Measurements from ENCODE around the gene MSI2.

Gene MSI2

DNA sequence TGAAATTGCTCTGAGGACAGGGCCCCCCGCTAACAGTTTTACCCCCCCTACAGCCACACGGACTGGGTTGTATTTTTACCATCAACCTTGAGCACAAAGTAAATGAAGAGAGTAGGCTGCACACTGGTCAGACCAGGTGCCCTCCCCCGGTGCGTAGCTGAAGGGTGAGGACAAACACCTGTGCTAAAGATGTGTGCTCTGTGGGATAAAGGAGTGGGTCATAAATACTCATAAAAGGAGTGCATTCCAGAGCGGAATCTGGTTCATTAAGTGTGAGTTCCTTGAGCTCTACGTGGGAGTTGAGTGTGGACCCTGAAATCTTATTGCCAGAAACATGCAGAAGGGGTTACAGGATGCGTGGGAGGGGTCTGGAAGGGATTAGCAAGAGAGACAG, 271.7 kb downstream of the MSI2 start:
- TF ChIP-seq POLR2A (IDR thresholded peaks at IDR 0.05; ENCODE audit: low read depth, low read length) = no peak
- no peak for DNase-seq (ENCODE audit: insufficient read length, low spot score)
- FAIRE-seq = no peak

DNA sequence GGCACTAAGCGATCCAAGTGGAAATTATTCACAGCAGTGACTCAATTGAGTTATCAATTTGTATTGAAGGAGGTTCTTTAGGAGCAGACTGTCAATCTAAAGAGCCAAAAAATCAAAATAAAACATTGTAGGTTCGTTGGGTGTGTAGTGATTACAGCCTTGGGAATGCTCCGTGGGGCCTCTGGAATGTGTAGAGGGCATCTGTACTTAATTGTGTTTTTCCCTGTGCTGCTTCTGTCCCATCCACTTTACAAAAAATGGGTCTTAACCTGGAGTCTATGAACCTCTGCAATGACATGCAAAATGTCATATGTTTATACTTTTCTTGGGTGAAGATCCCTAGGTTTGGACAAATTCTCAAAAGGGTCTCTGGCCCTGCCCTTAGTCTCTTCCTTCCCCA, 273.7 kb downstream of the MSI2 start:
- no peak for FAIRE-seq
- no peak for TF ChIP-seq POLR2A (IDR thresholded peaks at IDR 0.05; ENCODE audit: low read depth, low read length)
- no peak for DNase-seq (ENCODE audit: insufficient read length, low spot score)

DNA sequence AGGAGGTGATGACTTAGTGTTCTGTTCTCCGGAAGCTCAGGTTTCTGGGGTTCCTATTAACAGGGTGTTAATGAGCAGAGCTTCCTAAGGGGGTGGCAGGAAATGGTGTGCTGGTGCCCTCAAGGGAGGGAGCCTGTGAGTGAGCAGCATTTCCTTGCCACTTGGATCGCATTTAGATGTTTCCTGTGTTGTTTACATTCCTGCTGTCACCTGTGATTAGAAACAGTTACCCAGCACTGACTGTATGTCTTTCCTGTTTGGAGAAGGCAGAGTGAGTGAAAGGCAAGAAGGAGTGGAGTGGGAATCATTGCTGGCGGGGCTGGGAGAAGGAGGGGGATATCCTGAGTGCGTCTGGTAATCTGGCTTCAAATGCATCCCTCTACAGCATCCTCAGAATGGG, 274.2 kb downstream of the MSI2 start:
- no peak for TF ChIP-seq POLR2A (IDR thresholded peaks at IDR 0.05; ENCODE audit: low read depth, low read length)
- no peak for FAIRE-seq
- no peak for DNase-seq (ENCODE audit: insufficient read length, low spot score)

DNA sequence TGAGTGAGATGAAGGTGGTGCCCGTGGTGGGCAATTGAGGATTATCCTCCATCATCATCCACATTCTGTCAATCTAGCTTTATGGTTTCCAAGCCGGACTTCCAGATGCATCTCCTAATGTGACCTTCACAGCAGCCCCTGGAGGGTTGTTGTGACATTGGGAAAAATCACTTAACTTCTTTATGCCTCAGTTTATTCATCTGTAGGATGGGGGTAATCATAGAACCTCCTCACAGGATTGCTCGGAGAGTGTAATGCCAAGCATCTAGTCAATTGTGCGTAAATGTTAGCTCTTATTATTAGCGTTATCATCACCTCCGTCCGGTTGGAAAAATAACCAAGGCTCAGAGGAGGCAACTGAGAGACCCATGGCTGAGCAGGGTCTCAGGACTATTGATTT, 274.8 kb downstream of the MSI2 start:
- no peak for TF ChIP-seq POLR2A (IDR thresholded peaks at IDR 0.05; ENCODE audit: low read depth, low read length)
- FAIRE-seq (no peak), DNase-seq (ENCODE audit: insufficient read length, low spot score) (no peak)

DNA sequence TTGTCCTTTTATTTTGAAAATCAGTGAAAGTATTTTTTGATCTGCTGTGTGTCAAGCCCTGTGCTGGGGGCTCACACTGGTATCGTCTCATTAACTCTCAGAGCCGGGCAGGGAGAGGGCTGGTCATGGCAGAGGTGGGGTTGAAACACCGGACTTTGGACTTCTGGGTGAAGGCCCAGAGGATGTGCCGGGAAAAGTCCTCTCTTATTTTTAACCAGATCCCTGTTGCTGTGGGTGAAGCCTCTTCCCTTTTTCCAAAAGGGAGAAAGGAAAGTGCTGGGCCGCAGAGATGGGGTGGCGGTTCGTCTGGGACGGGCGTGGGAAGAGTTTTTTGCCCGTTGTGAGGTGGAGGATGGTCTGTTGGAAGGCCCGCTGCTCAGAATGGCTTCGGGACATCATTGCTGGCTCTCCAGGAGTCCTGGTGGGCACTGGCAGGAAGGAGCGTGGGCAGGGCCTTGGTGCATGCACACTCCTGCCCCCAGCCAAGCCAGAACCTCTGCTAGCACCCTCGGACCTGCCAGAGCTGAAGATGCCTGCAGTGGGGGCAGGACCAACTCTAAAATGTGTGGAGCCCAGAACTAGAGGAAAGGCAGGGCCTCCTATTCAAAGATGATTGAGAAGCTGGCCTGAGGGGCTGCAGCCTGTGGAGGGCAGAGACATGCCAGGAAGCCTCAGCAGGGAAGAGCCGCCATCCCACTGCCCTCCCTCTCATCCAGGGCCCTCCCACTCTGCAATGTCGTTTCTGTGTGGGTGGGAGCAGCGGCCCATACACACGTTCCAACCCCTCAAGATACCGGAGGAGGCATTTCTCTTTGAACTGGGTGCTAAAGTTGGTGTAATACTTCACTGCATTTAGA, 275.6 kb downstream of the MSI2 start:
- no peak for DNase-seq (ENCODE audit: insufficient read length, low spot score)
- FAIRE-seq = no peak
- TF ChIP-seq POLR2A (IDR thresholded peaks at IDR 0.05; ENCODE audit: low read depth, low read length) = no peak

DNA sequence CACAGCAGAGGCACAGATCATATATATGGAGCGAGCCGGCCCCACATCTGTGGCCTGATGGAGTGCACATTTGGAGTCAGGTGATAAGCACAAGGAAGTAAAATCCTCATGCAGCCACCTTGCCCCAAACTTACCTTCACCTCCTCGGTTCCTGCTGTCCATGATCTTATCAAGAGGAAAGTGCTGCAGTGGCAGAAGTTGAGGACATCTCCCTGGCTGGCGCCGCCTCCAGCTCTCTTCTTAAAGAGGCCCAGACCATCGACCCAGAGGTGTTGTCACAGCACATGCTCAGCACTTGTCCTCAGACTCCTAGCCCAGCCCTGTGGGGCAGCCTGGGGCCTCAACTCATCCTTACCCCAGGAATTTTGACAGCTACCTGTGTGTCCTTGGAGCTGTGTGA, 276.2 kb downstream of the MSI2 start:
- no peak for FAIRE-seq
- DNase-seq (ENCODE audit: insufficient read length, low spot score) = no peak
- TF ChIP-seq POLR2A (IDR thresholded peaks at IDR 0.05; ENCODE audit: low read depth, low read length) = no peak

DNA sequence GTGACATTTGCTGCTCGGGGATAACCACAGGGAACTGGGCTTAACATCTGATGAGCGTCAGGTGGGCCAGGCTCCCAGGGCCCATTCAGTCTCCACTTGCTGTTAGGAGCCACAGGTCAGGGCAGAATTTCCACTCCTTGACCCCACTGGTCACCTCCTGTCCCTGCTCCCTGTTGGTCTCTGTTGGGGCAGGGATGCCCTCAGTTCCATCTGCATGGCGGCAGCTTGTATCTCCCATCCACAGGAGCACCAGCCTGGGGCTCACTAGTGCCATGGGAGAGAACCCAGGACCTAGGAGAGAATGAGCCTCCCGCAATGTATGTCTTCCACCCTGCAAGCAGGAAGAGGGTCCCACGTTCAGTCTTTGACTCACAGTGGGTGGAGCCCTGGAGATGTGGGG, 276.6 kb downstream of the MSI2 start:
- no peak for FAIRE-seq
- TF ChIP-seq POLR2A (IDR thresholded peaks at IDR 0.05; ENCODE audit: low read depth, low read length) = no peak
- no peak for DNase-seq (ENCODE audit: insufficient read length, low spot score)

DNA sequence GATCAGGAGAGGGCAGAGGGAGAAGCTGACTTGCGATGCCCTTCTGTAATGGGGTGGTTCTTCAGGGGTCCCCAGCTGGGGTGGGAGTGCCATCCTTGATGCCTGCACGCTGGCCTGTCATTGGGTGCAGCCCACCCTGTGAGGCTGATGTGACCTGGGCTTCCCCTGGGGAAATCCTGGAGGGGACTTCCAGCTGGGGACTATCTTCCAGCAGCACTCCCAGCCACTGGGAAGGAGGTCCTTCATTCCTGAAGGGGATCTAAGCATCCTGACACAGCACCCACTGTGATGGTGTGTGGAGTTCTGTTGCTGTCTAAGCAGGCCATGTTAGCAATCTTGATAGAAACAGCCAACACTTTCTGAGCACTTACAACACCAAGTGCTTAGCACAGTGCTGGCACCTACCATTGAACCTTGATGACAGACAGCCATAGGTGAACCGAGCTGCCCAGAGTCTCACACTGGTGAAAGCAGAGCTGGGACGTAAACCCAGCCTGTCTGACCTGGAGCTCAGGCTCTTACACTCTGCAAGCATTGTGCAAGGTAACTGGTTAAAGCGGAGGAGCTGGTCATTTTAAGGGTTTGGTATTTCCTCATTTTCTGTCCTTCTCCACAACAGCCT, 277.5 kb downstream of the MSI2 start:
- no peak for TF ChIP-seq POLR2A (IDR thresholded peaks at IDR 0.05; ENCODE audit: low read depth, low read length)
- FAIRE-seq = no peak
- no peak for DNase-seq (ENCODE audit: insufficient read length, low spot score)

DNA sequence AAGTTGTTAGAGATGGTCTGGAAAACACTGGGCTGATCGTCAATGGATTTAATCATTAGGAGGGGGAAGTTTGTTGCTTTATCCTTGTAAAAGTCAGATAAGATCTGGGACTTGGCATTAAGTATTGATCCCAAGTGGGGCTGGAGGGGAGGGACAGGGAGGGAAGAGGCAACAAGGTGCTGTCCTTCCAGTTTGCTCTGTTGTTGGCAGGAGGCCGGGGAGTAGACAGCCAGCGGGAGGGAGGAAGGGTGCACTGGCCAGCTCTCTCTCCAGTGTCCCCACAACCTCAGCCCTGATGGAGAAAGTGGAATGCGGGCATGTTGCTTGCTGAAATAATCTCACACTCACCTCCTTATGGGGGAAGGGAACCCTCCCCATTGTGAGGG, 278.5 kb downstream of the MSI2 start:
- DNase-seq (ENCODE audit: insufficient read length, low spot score) (no peak), FAIRE-seq (no peak)
- TF ChIP-seq POLR2A (IDR thresholded peaks at IDR 0.05; ENCODE audit: low read depth, low read length) = no peak

DNA sequence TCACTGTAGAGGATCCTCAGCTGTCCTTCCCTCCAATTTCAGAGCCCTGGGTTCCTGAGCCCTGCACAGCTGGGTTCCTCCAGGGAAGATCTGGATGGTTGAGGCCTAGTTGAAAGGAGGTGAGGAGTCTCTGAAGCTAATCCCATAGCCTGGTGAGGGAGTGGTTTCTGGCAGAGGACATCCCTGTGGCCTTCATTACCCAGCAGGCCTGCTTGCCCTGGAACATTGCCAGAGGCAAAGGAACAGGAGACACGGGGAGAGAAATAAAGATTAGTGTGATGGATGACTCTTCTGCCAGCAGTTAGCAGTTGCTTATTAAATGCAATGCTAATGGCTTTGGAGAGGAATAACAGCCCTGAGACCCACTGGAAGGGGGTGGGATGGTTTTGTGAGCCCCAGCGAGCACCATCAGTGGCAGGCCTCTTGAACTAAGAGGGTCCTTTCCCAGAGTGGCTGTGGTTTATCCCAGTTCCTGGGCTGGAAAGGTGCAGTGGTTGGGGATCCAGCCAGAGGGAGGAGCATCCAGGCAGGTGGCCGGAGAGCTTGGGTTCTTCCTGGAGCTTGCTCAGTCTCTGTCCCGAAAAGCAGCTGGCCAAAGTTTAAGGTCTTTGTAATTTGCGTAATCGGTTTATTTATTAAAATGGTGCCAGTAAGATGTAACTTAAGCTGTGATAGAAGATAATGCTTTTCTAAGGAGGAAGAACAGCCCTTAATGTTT, 279.1 kb downstream of the MSI2 start:
- FAIRE-seq = no peak
- no peak for DNase-seq (ENCODE audit: insufficient read length, low spot score)
- no peak for TF ChIP-seq POLR2A (IDR thresholded peaks at IDR 0.05; ENCODE audit: low read depth, low read length)

DNA sequence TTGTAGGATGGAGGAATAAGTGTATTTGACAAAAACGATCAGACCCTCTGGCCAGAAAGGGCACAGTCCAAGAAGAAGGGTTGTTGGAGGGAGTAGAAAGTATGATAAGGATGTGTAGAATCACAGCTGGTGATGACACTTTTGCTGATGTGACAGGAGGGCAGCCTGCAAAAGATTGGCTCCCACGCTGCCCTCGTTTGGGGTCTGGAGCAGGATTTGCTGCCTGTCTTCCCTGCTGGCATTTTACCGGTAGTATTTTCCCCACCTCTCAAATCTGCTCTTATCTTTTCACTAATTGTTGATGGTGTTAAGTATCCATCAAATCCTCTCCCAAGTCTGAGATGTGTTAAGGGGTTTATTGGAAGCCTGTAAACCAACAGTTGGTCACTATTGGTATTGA, 280.0 kb downstream of the MSI2 start:
- FAIRE-seq (no peak), DNase-seq (ENCODE audit: insufficient read length, low spot score) (no peak)
- TF ChIP-seq POLR2A (IDR thresholded peaks at IDR 0.05; ENCODE audit: low read depth, low read length) = no peak

DNA sequence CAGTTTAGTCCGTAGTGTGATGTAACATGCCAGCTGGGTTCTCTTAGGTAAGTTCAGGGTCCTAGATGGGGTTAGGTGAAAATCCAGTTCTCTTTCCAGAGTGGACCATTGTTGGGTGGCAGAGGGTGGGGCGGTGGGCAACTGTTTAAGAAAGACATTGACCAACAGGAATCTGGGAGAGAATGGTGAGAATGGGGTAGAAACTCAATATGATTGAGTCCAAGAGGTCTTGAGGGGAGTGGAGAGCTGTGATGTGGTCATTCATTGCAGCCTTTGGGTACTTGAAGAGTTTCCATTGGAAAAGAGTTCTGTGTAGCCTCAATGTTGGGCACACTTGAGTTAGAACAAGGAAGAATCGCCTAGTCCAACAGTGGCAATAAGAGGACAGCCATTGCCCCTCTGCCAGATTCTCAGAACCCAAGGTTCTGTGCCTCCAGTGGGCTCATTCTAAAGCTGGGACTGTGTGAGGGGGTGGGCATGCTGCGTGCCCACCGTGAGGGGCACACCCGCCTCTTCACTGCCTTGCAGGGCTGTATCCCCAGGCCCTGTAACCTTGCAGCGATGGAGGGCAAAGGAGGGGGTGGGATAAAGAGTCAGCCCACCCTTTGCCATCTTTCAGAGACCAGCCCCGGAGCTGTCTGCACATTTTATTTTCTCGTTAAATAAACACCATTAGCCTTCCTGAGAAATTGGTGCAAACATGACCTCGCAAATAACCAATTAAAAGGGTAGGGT, 280.6 kb downstream of the MSI2 start:
- no peak for DNase-seq (ENCODE audit: insufficient read length, low spot score)

DNA sequence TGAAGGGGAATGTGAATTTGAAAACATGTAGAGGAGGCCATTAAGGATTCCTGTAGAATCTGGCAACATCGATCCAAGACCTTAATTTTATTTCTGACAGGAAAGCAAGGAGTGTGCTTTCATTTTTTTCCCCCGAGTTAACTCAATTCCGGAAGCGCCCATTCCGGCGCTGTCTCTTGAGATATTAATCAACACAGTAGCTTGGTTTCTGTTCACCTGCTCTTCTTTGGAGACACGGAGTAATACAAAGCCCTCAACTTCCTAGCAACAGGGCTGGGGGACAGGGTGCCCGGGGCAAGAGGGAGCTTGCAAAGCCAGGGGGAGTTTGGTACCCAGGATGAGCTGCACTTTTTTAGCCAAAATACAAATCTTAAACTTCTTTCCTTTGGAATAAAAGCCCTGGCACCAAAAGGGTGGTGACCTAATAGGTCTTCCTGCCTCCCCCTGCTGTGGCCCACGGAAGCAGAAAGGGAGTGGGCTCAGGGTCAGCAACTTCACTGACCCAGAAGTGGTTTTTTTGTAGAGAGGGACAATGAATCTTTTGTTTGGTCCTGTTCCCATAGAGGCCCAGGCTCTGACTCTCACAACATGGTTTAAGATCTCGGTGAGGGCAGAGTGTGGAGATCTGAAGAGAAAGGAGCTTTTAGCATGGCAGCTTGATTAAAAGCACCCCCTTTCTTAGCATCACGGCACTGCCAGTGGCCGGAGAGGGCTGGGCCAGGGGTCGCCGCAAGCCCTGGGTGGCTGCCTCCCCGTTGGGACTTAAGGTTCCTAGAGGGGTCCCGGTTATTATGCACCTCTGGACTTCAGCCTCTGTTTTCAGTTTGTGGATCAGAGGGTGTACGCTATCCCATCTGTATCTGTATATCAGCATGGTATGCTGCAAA, 281.4 kb downstream of the MSI2 start:
- TF ChIP-seq POLR2A (IDR thresholded peaks at IDR 0.05; ENCODE audit: low read depth, low read length) = no peak
- no peak for DNase-seq (ENCODE audit: insufficient read length, low spot score)
- FAIRE-seq = no peak

More for the DNA sequence above, 280.6 kb downstream of the MSI2 start:
- no peak for TF ChIP-seq POLR2A (IDR thresholded peaks at IDR 0.05; ENCODE audit: low read depth, low read length)
- FAIRE-seq = no peak
